Fibroblast of skin of scalp (primary cell): ENCODE data around the gene AXIN2.

Source experiments
- DNase-seq: peaks from one replicate; pipeline ENCODE4 v3.0.0-alpha.2; 2013

Gene AXIN2

GRCh38 chr17:65583921-65584603 is 22.6 kb upstream of the AXIN2 start:
- DNase-seq: no peak

- no peak for DNase-seq
Observed at GRCh38 chr17:65576939-65577338, 15.5 kb upstream of the AXIN2 start.

- DNase-seq: no peak
Observed at GRCh38 chr17:65573282-65573602, 11.8 kb upstream of the AXIN2 start.

- DNase-seq: no peak
Observed at GRCh38 chr17:65572581-65573281, 11.3 kb upstream of the AXIN2 start.

GRCh38 chr17:65572186-65572580 is 10.7 kb upstream of the AXIN2 start:
- no peak for DNase-seq

- no peak for DNase-seq
Observed at GRCh38 chr17:65568918-65569317, 7.5 kb upstream of the AXIN2 start.

- no peak for DNase-seq
Observed at GRCh38 chr17:65567566-65567965, 6.1 kb upstream of the AXIN2 start.

- no peak for DNase-seq
Observed at GRCh38 chr17:65565559-65565958, 4.1 kb upstream of the AXIN2 start.

- no peak for DNase-seq
Observed at GRCh38 chr17:65564793-65565192, 3.3 kb upstream of the AXIN2 start.

GRCh38 chr17:65562206-65562531 is 721 bp upstream of the AXIN2 start:
- DNase-seq: no peak

GRCh38 chr17:65560628-65561451 is 608 bp downstream of the AXIN2 start:
- peak; percentile 88 for DNase-seq

GRCh38 chr17:65559804-65560627 is 1.4 kb downstream of the AXIN2 start:
- peak; percentile 35 for DNase-seq

- DNase-seq: no peak
Observed at GRCh38 chr17:65559461-65559803, 2.0 kb downstream of the AXIN2 start.

GRCh38 chr17:65558683-65559460 is 2.6 kb downstream of the AXIN2 start:
- DNase-seq: no peak

- no peak for DNase-seq
Observed at GRCh38 chr17:65558311-65558682, 3.2 kb downstream of the AXIN2 start.

- peak; percentile 72 for DNase-seq
Observed at GRCh38 chr17:65557349-65558310, 3.8 kb downstream of the AXIN2 start.

GRCh38 chr17:65556910-65557348 is 4.5 kb downstream of the AXIN2 start:
- DNase-seq: no peak

GRCh38 chr17:65556014-65556909 is 5.2 kb downstream of the AXIN2 start:
- DNase-seq: peak; percentile 75

GRCh38 chr17:65554553-65555223 is 6.8 kb downstream of the AXIN2 start:
- DNase-seq: peak; percentile 72
